Lower leg skin (tissue), 3 donors: Measurements from ENCODE around the gene MSRB3.

Experiments used
- POLR2A ChIP-seq, 2 donors: fragments of 450-650 bp; IDR thresholded peaks; one replicate each; pipeline ENCODE4 v1.6.1; 2016 to 2017; ENCODE audit warnings: antibody characterized with exemption in 2 of 2, mild to moderate bottlenecking in 1 of 2, moderate library complexity in 1 of 2
- TF ChIP-seq, protein P1 (sequence below), 3 donors: fragments of 450-650 bp; IDR thresholded peaks; one replicate each; pipeline ENCODE4 v1.5.1; 2016; ENCODE audit warnings: antibody characterized with exemption in 3 of 3, mild to moderate bottlenecking in 3 of 3, moderate library complexity in 2 of 3

DNA sequence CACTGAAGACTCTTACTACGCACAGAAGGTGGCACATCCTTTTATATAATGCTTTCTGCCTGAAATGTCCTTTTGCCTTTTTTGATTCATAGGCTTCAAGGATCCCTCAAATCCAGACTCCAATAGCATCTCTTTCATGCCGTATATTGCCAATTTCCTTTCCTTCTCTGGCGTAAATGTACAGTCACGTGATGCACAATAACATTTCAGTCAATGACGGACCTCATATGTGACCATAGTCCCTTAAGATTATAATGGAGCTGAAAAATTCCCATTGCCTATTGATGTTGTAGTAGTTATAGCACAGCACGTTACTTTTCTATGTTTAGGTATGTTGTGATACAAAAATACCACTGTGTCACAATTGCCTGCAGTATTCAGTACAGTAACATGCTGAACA lies 196.3 kb downstream of the MSRB3 start:
- TF ChIP-seq, protein P1, sequence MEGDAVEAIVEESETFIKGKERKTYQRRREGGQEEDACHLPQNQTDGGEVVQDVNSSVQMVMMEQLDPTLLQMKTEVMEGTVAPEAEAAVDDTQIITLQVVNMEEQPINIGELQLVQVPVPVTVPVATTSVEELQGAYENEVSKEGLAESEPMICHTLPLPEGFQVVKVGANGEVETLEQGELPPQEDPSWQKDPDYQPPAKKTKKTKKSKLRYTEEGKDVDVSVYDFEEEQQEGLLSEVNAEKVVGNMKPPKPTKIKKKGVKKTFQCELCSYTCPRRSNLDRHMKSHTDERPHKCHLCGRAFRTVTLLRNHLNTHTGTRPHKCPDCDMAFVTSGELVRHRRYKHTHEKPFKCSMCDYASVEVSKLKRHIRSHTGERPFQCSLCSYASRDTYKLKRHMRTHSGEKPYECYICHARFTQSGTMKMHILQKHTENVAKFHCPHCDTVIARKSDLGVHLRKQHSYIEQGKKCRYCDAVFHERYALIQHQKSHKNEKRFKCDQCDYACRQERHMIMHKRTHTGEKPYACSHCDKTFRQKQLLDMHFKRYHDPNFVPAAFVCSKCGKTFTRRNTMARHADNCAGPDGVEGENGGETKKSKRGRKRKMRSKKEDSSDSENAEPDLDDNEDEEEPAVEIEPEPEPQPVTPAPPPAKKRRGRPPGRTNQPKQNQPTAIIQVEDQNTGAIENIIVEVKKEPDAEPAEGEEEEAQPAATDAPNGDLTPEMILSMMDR (IDR thresholded peaks at IDR 0.05): no peak
- no peak for TF ChIP-seq POLR2A (IDR thresholded peaks at IDR 0.05)
